SK-N-DZ (cell line): ENCODE results near the gene GRIN2C.

Experiments used
- DNase-seq: peaks from one replicate; pipeline ENCODE4 v3.0.0-alpha.2; 2015; ENCODE audit warnings: low spot score

The GRIN2C gene

DNA sequence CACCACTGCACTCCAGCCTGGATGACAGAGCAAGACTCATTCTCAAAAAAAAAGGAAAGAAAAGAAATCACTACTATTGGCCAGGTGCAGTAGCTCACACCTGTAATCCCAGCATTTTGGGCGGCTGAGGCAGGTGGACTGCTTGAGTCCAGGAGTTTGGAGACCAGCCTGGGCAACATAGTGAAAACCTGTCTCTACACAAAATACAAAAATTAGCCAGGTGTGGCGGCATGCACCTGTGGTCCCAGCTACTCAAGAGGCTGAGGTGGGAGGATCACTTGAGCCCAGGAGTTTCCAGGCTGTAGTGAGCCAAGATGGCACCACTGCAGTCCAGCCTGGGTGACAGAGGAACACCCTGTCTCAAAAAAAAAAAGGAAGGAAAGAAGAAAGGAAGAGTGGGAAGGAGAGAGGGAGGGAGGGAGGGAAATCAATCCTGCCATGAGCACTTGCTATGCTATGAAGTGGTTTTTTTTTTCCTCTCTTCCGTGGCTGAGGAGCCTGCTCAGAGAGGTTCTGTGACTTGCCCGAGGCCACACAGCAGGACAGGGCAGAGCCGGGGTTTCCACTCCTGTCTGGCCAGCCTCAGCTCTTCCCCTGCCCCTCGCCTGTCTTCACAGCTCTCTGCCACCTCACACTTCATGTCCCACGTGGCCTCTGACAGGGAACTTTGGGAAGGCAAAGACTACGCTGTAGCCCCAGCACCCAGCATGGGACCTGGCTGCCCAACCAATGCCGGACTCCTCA is 10.9 kb downstream of the GRIN2C start:
- no peak for DNase-seq

DNA sequence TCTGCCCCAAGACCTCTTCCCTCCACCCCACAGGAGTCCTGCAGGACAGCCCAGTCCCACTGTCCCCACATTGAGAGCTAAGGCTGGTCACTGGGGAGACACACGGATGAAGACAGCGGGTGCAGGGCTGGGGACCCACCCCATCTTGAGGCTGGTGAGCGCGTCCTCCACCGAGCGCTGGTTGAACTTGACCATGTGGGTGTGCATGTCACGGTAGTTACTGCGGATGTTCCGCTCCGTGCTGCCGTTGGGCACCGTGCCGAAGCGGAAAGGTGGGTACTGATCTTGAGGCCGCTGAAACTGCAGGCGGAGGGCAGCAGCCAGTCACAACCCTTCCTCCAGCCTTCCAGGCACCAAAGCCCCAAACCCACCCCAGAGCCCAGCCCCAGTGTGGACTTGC is 13.1 kb downstream of the GRIN2C start:
- DNase-seq: no peak

DNA sequence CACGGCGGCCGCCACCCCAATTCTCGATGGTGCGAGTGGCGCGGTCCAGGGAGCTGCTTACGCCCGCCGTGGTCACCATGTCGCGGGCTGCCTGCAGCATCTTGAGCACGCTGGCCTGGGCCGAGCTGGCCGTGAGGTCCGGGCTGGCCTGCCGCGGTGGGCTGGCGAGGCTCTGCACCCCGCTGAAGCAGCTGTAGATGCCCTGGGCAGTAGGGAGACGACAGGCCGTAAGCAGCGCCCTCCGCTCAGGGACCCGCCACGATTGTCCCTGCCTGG is 16.4 kb downstream of the GRIN2C start:
- no peak for DNase-seq

DNA sequence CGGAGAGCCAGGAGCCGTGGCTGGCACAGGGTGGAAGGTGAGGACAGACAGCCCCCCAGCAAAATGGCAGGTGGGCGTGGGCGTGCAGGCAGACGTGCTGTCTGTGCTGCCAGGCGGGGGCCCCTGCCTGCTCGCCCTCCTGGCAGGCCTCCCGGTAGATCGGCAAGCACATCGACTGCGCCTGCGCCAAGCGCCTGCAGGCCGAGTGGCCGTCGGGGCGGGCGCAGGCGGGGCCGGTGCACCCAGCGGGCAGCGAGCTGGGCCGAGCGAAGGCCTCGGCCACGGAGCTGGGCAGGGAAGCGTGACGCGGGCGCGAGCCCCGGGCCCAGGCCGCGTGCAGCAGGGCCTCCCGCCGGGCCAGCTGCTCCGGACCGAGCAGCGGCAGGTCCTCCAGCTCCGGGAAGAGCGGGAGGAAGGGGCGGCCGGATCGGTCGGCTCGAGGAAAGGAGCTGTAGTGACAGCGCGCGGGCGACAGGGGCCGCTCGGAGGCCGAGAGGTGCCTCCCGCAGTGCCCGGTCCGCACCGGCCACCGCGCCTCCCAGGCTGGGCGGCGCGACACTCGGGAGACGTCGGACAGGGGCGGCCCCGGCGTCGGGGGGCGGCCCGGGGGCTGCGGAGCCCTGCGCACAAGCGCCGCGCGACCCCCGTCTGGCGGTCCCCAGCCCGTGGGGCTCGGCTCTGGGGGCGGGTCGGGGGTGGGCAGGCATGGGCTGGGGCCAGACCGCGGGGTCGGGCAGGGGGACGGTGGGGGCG is 16.9 kb downstream of the GRIN2C start:
- peak; percentile 77 for DNase-seq

DNA sequence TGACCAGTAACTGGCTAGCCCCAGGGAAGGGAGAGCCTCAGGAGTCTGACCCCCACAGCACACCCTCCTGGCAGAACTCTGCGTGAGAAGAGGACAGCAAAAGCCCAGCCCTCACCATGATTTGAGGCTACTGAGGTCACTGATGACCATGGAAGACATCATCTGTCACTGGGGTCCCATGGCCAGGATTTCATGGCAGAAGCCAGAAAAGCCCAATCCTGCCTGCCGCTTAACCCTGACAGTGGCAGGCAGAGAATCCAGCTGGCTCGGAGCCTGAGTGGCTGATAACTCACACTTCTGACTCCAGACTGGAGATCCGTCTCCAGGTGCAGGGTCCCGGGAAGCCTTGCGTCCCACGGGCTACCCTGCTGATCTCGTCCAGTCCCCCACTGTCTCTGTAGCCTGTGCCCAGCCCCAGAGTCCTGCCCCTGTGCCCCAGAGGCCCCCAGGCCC is 17.5 kb downstream of the GRIN2C start:
- DNase-seq: no peak

DNA sequence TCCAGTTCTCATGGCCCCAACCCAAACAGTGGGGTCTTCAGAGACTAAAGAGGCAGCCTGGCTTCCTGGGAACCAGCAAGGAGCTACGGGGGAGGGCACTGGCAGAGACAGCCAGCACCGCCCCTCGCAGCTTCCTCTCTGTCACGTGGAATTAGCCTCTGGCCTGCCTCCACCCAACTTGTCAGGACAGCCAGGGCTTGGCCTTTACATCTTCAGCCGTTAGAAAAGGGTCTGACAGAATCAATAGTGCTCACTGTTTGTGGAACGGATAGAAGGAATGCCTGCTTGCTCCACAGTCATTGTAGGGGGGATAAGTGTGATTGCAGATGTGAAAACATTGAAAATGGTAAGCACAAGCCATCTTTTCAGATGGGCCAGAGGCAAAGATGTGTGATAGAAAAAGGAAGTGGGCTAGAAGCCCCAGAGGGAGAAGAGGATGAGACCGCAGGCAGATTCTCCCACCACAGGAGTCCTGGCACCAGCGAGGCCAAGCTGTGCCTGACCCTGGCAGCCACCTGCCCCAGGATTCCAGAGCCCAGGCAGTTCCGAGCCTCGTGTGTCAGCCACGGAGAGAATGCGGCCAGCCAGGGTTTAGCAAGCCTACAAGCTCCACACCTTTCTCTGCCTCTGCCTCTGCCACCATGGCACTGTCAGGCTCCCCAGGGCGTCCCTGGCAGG is 18.6 kb downstream of the GRIN2C start:
- peak; percentile 64 for DNase-seq

DNA sequence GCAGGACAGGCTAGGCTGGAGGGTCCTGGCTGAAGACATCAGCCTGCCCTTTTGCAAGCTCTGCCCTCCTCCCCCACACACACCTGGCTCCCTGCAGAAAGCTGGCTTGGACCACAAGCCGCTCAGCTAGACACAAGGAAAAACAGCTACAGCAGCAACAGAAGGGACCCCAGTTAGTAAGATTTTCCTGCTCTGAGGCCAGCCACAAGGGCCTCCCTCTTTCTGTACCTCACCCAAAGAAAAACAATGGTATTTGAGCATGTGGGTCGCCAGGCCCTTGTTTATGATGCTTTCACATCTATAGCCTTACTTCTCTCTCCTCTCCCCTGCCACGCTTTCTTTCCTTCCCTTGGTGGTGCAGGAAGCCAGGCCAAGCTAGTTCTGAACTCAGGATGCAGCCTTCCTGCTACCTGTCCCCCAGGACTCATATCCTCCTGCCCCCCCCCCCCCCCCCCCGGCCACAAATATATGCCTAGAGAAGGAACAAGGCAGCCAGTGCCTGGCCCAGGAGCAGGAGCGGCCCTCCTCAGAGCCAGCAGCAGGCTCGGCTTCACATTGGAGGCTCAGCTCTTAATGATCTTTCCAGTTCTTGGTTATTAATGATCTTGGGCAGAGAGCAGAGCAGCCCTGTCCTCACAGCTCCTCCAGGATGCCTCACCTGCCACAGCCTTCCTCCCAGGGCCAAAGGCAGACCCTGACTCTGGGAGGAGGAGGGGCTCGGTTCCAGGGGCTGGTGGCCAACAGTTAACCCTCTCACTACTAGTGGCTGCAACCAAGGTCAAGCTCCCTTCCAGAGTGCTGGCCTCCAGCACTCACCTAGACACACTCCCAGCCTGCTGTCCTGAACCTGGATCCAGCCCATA is 19.5 kb downstream of the GRIN2C start:
- DNase-seq: peak; percentile 60

DNA sequence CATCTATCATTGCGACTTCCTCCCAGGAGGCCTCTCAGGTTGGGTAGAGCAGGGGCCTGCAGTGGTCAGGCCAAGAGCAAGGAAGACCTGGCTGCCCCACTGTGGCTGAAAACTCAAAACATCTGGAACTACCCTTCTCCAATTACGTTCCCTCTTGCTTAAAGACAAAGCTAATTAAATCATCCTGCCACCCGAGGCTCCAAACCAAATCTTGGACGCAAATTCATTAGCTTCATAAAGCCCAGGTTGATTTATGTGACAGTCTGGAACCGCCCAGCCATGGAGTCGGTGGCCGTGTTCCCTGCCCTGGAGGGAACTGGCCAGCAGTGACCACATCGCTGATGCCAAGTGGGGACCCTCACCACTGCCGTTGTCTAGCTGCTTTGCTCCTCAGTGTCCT is 21.4 kb downstream of the GRIN2C start:
- DNase-seq: peak; percentile 73

DNA sequence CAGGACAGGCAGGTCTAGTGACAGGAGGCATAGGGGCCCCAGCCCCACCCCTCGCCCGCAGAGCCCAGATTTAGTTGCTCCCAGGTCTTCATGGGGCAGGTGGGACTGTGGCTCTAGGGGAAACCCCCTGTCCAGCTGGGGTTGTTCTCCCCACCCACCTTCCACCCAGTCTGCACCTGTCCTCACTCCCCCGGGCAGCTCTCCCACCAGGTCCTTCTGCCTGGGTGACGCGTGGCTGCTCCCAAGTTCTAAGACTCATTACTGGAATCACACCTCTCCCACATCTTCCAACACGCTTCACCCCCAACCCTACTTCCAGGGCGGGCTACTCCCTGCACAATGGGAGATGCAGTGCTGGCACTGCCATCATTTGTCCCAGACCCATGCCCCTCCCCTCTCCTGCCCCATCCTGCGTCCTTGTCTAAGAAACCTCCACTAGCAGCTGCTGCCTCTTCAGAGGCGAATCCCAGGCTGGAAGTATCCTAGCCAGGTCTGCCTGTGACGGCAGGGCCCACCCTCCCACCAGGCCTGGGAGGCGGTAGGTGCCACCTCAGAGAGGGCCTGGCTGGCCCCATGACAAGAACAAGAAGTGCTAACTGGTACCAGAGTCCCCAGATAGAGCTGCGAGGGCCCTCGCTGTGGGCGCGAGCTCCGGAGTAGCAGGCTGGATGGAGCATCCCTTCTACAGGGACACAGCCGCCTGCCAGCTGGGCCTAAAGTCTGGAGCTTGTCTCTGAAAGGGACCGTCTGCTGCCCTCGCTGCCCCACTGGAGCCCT is 22.8 kb downstream of the GRIN2C start:
- DNase-seq: no peak

DNA sequence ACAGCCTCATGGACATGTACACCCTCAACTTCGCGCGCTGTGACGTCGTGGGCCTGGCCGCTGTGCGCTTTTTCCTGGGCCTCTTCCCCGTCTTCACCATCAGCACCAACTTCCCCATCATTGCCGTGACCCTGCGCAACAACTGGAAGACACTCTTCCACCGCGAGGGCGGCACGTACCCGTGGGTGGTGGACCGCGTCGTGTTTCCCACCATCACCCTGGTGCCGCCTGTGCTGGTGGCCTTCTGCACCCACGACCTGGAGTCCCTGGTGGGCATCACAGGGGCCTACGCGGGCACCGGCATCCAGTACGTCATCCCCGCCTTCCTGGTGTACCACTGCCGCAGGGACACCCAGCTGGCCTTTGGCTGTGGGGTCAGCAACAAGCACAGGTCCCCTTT is 23.5 kb downstream of the GRIN2C start:
- DNase-seq: no peak

DNA sequence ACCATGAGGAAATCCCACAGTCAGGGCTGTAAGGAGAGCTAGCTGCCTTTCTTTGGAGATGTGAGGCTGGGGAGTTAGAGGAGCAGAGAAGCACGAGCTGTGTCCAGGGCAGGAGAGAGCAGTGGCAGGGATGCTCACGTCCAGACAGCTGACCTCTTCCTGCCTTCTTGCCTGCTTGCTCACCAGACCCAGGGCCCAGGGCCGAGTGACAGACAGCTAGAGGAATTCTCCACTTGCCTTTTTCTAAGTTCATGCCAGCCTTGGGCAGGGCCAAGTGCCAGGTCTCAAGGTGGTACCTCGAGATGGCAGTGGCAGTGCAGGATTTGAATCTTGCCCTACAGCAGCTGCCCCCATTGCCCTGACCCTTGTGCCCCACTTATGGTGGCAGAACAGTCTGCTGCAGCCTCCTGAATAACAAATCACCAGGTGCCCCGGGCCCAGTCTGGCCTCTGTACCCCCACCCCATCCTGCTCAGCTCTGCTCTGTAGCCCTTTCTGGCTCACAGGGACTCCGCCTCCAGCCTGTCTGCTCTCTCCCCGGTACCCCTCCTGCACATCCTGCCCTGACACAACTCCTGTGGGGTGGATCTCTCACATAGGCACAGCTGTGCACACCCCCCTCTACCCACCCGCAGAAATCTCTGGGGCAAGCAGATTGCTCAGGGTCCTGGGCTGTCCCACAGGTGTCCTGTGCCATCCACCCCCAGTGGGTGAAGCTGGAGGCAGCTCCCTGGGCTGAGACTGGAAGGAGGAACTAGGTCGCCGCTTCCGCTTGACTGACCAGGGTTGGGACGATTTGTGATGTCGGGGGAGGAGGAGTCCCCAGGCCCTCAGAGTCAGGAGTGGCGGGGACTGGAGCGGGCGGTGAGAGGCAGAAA is 25.9 kb downstream of the GRIN2C start:
- DNase-seq: peak; percentile 43

DNA sequence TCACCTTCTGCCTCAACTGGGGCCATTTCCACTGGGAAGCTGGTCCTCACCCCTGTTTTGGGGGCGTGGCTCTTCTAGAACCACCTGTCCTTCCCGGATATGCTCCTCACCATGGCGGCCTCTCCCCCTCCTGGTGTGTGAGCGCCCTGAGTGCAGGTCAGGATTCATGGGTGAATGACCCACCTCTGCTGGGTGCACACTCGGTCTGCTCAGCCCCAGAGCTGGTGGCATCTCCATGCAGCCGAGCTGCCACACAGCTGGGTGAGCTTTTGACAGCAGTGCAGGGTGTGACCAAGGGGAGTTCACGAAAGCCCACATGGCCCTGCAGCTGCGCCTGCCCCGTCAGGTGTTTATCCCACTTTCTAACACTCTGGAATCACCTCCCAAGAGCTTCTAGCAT is 27.3 kb downstream of the GRIN2C start:
- no peak for DNase-seq

DNA sequence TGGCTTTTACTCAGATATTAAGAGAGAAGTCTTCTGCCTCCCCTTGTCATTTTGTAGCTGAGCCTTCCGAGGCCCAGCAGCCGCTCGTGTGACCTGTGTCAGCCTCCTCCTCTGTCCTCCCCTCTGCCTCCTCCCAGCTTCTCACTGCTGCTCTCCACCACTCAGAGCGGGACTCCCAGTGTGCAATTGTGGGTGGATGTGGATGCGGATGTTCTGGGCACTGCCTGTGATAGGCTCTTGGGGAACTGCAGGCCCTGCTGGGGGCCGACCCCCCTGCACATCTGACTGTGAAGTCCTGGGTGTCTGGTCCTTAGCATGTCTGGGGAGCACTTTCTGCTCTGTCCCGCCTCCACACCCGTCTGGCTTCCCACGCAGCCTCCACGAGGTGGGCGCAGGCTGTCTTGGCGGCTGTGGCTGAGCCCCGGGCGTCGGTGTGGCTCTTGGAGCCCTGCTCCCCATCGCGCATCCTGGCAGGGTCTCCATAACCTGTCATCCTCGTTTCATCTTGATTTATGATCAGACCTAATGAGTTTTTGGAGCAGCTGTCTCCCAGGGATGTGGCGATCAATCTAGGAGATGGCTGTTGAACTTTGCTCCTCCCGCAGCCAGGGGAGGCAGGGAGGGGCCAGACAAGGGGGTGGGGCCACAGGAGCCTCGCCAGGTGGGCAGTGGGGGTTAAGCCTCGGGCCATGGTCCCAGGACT is 28.1 kb downstream of the GRIN2C start:
- DNase-seq: peak; percentile 91

DNA sequence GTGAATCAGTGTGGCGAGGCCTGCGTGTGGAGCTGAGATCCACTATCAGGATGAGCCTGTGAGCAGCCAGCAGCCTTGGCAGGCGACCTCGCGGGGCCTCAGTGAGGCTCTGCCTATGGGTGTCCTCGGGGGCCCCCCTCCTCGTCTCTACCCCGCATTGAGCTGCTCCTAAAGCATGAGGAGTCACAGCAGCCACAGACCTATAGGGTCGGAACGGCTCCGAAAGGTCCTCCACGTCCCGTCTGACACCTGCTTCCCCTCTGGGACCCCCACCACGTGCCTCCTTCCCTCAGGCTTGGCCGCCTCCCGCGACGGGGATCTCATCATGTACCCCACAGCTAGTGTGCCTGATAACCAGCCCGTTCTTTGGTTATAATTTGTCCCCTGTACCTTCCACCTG is 28.8 kb downstream of the GRIN2C start:
- no peak for DNase-seq

DNA sequence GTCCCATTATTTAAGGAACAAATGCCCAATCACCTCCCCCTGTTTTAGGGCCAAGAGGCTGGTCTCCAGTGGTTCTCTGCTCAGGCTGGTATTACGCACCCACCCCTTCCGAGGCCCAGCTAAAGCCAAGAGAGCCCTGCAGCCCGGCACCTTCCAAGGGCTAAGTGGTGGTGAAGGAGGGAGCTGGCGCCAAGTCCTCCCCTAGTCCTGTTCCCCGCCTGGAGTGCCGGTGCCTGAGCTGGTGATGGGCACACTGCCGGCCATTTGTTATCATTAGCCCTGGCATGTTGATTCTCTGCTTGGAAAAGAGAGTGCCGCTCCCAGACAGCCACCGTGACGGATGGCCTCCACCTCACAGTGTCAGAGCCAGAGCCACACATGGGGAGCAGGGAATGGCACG is 31.9 kb downstream of the GRIN2C start:
- no peak for DNase-seq

DNA sequence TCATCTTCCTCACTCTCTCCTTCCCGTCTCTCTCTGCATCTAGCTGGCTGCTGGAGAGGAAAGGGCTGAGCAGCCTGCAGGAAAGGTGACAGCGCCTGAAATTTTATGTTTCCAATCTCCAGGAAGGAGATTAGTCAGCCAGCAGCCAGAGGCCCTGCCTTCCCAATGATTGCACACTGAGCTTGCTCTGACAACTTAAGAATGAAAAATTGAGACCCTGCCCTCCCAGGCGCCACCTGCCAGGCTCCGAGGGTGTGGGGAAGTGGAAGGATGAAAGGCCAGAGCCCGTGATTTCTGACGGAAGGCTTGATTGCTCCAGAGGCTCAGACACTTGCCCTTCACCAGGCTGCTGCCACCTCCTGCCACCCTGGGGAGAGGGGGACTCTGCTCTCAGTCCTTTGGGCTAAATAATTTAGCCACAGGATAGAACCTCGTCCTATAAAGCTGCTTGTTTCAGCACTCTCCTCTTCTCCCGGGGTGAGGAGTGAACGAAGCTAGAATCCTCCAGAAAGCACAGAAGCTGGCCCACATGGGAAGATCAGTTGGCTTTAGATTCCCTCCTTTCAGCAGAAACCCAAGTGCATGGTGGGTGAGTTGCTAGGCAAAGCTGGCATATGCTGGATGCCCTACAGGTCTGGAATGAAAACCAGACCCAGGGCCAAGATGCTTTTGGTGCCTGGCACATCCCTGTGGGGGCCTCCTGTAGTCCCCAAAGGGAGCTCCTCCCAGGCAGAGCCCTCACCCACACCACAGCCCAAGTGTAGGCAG is 33.5 kb downstream of the GRIN2C start:
- DNase-seq: no peak

DNA sequence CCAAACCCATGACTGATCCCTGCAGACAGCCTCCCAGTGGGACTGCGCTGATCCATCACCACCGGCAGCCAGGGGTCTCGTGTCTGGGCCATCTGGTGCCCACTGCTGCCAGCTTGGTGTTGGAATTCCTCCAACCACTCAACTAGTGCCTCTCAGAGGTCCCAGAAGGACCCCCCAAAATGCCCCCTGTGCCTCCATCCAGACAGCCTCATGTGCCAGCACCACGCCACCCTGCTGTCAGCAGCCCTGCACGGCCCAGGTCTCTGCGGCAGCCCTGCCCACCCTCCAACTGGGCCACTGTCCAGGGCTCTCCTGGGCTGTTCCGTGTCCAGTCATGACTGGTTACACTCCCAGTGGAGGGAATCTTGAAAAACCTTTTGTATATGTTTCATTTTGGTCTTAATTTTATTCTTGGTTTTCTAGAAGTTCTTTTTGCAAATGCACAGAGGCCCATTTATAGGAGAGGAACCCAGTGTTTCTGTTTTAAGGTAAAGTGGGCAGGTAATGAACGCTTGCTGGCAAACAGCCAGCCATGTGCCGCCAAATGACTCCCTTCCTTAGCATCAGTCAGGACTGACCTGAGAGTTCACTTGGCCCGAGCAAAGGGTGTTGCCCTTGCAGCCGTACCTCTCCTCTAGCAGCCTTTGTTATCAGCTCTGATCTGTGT is 34.6 kb downstream of the GRIN2C start:
- no peak for DNase-seq

DNA sequence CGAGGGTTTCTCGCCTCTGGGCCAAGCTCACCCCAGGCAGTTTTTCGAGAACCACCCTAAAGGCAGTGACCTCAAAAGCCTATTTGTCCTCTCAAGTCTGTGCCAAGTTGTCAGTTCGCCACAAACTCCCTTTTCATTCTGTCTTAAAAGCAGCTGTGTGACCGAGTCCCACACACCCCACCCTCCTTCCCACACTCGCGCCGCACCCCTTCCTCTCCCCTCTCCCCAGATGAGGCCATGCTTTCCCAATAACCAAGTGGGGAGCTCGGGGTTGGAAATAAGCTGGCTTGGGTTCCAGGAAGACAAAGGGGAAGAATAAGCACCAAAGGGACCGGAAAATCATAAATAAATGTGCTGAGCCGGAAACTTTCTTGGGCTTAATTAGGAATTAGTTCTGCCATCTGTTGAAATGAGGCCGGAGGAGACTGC is 36.7 kb downstream of the GRIN2C start:
- DNase-seq: no peak
